Suprapubic skin (tissue), 3 donors: Measurements from ENCODE around the gene SLC5A11.

Experiments
- EP300 ChIP-seq: sonication (generic); formaldehyde crosslinking; IDR thresholded peaks from one replicate; pipeline ENCODE4 v1.6.1; 2017; ENCODE audit warnings: antibody characterized with exemption
- POLR2A ChIP-seq, 2 donors: fragments of 450-650 bp; IDR thresholded peaks; one replicate each; pipeline ENCODE4 v1.6.1; 2017; ENCODE audit warnings: antibody characterized with exemption in 2 of 2, mild to moderate bottlenecking in 2 of 2, moderate library complexity in 2 of 2
- TF ChIP-seq, protein P1 (sequence below), 2 donors: fragments of 200-600 bp in 1 of 2; fragments of 450-650 bp in 1 of 2; sonication (generic) in 1 of 2; IDR thresholded peaks; one replicate each; pipeline ENCODE4 v1.5.1; 2016 to 2019; ENCODE audit warnings: antibody characterized with exemption in 2 of 2, mild to moderate bottlenecking in 1 of 2, moderate library complexity in 1 of 2

DNA sequence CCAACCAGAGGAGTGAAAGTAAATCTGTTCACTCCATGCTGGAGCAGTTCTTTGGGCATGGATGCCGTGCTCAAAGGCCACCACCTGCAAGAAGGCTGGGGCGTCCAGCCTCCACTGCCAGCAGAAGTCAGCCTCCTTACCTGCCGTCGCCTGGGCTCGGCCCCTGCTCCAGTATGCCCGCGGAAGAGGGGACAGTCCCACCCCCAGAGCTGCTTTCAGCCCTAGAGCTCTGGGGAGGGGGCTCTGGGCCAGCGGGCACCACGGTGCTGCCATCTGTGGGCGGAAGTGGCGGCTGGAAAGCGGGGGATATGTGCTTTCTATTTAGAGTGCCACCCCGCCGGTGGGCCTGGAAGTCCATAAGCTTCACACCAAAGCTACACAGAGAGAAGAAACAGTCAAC lies 93.5 kb downstream of the SLC5A11 start:
- TF ChIP-seq, protein P1, sequence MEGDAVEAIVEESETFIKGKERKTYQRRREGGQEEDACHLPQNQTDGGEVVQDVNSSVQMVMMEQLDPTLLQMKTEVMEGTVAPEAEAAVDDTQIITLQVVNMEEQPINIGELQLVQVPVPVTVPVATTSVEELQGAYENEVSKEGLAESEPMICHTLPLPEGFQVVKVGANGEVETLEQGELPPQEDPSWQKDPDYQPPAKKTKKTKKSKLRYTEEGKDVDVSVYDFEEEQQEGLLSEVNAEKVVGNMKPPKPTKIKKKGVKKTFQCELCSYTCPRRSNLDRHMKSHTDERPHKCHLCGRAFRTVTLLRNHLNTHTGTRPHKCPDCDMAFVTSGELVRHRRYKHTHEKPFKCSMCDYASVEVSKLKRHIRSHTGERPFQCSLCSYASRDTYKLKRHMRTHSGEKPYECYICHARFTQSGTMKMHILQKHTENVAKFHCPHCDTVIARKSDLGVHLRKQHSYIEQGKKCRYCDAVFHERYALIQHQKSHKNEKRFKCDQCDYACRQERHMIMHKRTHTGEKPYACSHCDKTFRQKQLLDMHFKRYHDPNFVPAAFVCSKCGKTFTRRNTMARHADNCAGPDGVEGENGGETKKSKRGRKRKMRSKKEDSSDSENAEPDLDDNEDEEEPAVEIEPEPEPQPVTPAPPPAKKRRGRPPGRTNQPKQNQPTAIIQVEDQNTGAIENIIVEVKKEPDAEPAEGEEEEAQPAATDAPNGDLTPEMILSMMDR (IDR thresholded peaks at IDR 0.05): no peak
- no peak for TF ChIP-seq EP300
- no peak for TF ChIP-seq POLR2A (IDR thresholded peaks at IDR 0.05)
